GM18951 (cell line): Measurements from ENCODE around the gene ANTKMT.

Source experiments
- POLR2A ChIP-seq: IDR thresholded peaks from 4 replicates; pipeline ENCODE4 v1.6.1; 2011; ENCODE audit warnings: mild to moderate bottlenecking; ENCODE audit not compliant: insufficient read length, insufficient read depth; ENCODE audit errors: extremely low read depth
- in situ Hi-C: fragments of 300-500 bp; cut with MboI; formaldehyde crosslinking; loops from one replicate; pipeline ENCODE4 v1.12.0; 2022; ENCODE audit warnings: low sequenced_read_pairs, mixed read lengths, inconsistent platforms; ENCODE audit not compliant: unreplicated experiment

The ANTKMT gene

DNA sequence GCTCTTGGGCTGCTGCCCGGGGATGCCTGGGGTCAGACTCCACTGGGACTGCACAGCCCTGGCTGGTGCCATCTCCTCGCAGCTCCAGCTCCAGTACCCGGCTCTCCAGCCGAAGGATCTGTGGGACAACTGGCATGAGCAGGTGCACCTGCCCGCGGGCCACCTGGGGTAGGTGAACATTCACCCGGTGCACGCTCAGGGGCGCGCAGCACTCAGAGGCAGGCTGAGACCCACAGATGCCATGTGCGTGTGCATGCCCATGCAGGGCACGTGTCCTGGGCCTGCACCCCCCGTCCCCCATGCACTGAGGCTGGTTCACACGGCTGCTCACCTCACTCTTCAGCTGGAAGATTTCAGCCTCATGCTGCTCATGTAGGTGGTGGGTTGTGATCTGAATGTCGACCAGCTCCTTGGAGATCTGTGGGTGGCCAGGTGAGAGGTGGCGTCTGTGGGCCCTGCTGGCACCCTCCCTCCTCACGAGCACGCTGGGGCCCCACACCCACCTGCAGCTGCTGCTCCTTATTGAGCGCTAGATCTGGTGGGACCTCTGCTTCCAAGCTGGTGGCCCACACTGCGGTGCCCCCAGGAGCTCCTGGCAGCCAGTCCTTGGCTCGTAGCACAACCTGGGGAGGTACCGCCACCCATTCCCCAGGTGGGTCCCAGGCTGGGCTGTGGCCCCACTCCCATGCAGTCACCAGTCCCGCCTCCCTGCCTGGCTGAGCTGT is 4.7 kb downstream of the ANTKMT start:
- TF ChIP-seq POLR2A = no peak
- in situ Hi-C loops = no loop called here

DNA sequence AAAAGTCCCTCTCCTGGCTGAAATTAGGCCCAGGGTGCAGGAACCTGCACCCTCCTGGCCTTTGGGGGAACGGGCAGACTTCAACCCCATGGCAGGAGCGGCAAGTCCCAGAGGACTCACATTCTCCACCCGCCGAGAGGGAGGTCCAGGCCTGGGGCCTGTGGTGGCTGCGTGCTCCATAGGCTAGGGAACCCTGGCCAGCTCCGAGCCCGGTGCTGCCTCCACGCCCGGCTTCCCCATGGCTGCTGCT is 5.2 kb downstream of the ANTKMT start:
- in situ Hi-C loops = no loop called here
- no peak for TF ChIP-seq POLR2A

DNA sequence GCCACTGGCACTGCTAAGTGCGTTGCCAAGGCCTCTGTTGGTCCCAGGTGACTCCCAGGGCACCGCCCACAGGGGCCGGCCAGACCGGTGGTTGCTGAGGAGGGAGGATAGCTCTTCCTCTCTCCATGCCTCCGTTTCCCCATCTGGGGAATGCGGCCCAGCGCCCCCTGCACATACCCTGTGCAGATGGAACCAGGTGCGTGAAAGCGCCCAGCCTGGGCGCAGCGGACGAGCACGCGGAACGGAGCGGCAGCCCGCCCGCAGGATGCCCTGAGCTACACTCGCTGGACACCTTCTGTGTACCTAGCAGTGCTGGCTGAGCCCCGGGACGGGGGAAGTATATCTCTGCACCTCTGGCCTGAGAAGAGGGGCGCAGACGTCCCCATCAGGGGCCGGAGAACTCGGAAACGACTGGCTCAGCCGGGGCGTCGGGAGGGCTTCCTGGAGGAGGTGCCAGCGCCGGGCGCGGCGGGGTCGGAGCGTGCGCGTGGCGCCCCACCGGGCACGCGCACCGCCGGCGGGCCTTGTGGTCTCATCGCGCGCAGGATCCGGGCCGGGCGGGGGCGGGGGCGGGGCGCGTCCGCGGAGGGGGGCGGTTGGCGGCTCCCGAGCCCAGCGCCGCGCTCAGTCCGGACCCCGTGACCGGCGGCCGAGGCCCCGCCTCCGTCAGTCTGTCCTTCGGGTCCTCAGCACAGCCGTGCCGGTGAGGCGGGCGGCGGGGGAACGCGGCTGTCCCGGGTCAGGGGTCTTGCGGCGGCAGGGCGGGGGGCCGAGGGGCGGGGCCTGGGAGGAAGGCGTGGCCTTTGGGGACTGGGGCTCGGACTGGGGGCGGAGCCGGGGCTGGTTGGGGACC is 5.7 kb downstream of the ANTKMT start, which contains the start of the genes CCDC78 and HAGHL:
TSS of gene CCDC78 (minus strand) at position 6 of the 853 bp plus-strand sequence. CDS start 76 bp downstream, outside the sequence.
TSS of gene HAGHL (plus strand) at position 669 of the 853 bp plus-strand sequence. CDS start 404 bp downstream, outside the sequence.
- in situ Hi-C loops = no loop called here
- no peak for TF ChIP-seq POLR2A

- peak; percentile 45 for TF ChIP-seq POLR2A
- in situ Hi-C loops = no loop called here
Measured at GRCh38 chr16:727291-727977, 6.5 kb downstream of the ANTKMT start.

GRCh38 chr16:728131-728889 is 7.4 kb downstream of the ANTKMT start:
- in situ Hi-C loops = no loop called here
- TF ChIP-seq POLR2A = peak; percentile 48

GRCh38 chr16:728890-729744 is 8.2 kb downstream of the ANTKMT start:
- peak; percentile 16 for TF ChIP-seq POLR2A
- in situ Hi-C loops = no loop called here

GRCh38 chr16:729768-730665 is 9.1 kb downstream of the ANTKMT start:
- no peak for TF ChIP-seq POLR2A
- in situ Hi-C loops = no loop called here

- TF ChIP-seq POLR2A = no peak
- in situ Hi-C loops = no loop called here
Measured at GRCh38 chr16:730666-731509, 9.9 kb downstream of the ANTKMT start.

GRCh38 chr16:732332-732731 is 11.4 kb downstream of the ANTKMT start:
- no peak for TF ChIP-seq POLR2A
- in situ Hi-C loops = no loop called here

- in situ Hi-C loops = no loop called here
Measured at GRCh38 chr16:732936-733335, 12.0 kb downstream of the ANTKMT start.

More at GRCh38 chr16:732936-733335, 12.0 kb downstream of the ANTKMT start:
- no peak for TF ChIP-seq POLR2A
